ENCODE measurements around the gene CITED4. TPM values are rescaled to one million over a fixed set of nuclear protein-coding genes. Genes with fewer than 3 reads are reported as not detected.

Gene CITED4
- total RNA-seq, 1 donor from 2014 or later: 30.5 TPM

GRCh38 chr1:40853113-40853884 is 8.9 kb downstream of the CITED4 start:
- Mint-ChIP-seq H3K36me3 (ENCODE audit: low read depth) (no peaks in the 10 kb centered on the region), H3K4me1 (ENCODE audit: low read depth) (peaks cover 6% of the 10 kb centered on the region), H3K4me3 (ENCODE audit: unreplicated experiment) (no peak overlapping the region), H3K9me3 (ENCODE audit: low read depth) (no peaks in the 10 kb centered on the region), H3K27me3 (ENCODE audit: low read depth) (no peaks in the 10 kb centered on the region), H3K27ac (ENCODE audit: unreplicated experiment) (no peak overlapping the region)
- TF ChIP-seq, protein P1, sequence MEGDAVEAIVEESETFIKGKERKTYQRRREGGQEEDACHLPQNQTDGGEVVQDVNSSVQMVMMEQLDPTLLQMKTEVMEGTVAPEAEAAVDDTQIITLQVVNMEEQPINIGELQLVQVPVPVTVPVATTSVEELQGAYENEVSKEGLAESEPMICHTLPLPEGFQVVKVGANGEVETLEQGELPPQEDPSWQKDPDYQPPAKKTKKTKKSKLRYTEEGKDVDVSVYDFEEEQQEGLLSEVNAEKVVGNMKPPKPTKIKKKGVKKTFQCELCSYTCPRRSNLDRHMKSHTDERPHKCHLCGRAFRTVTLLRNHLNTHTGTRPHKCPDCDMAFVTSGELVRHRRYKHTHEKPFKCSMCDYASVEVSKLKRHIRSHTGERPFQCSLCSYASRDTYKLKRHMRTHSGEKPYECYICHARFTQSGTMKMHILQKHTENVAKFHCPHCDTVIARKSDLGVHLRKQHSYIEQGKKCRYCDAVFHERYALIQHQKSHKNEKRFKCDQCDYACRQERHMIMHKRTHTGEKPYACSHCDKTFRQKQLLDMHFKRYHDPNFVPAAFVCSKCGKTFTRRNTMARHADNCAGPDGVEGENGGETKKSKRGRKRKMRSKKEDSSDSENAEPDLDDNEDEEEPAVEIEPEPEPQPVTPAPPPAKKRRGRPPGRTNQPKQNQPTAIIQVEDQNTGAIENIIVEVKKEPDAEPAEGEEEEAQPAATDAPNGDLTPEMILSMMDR (IDR thresholded peaks at IDR 0.05): no peak
- DNase-seq (ENCODE audit: low spot score): no peak

DNA sequence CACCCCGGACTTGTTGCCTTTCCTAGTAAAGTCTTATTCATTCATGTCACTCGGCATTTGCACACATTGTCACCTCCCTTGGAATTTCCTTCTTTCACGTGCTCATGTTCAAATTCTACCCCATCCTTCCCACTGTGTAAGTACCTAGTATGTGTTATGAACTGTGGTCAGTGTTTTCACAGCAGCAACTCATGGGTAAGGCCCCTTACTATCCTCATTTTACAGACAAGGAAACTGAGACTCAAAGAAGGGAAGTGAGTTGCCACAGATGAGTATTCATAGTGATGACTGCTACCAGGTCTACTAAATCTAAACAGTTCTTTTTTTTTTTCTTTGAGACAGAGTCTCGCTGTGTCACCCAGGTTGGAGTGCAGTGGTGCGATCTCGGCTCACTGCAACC is 10.5 kb downstream of the CITED4 start:
- TF ChIP-seq, protein P1 (IDR thresholded peaks at IDR 0.05): no peak
- H3K9me3 Mint-ChIP-seq (ENCODE audit: low read depth): no peaks in the 10 kb centered on the region

GRCh38 chr1:40849801-40850592 is 12.2 kb downstream of the CITED4 start:
- H3K4me3 Mint-ChIP-seq (ENCODE audit: unreplicated experiment): no peak overlapping the region
- H3K4me1 Mint-ChIP-seq (ENCODE audit: low read depth): peaks cover 6% of the 10 kb centered on the region
- H3K27me3 Mint-ChIP-seq (ENCODE audit: low read depth): no peaks in the 10 kb centered on the region
- no peaks in the 10 kb centered on the region for H3K36me3 Mint-ChIP-seq (ENCODE audit: low read depth)
- TF ChIP-seq, protein P1 (IDR thresholded peaks at IDR 0.05): peak; percentile 91
- no peak for DNase-seq (ENCODE audit: low spot score)
- H3K27ac Mint-ChIP-seq (ENCODE audit: unreplicated experiment): no peak overlapping the region
- H3K9me3 Mint-ChIP-seq (ENCODE audit: low read depth): no peaks in the 10 kb centered on the region

More for the DNA sequence above, 10.5 kb downstream of the CITED4 start:
- no peak overlapping the region for H3K4me3 Mint-ChIP-seq (ENCODE audit: unreplicated experiment)
- no peaks in the 10 kb centered on the region for H3K27me3 Mint-ChIP-seq (ENCODE audit: low read depth)
- H3K27ac Mint-ChIP-seq (ENCODE audit: unreplicated experiment): no peak overlapping the region
- no peaks in the 10 kb centered on the region for H3K36me3 Mint-ChIP-seq (ENCODE audit: low read depth)
- peaks cover 6% of the 10 kb centered on the region for H3K4me1 Mint-ChIP-seq (ENCODE audit: low read depth)
- no peak for DNase-seq (ENCODE audit: low spot score)

- Mint-ChIP-seq H3K27ac (ENCODE audit: unreplicated experiment) (no peak overlapping the region), H3K9me3 (ENCODE audit: low read depth) (no peaks in the 10 kb centered on the region), H3K4me3 (ENCODE audit: unreplicated experiment) (no peak overlapping the region), H3K27me3 (ENCODE audit: low read depth) (no peaks in the 10 kb centered on the region), H3K4me1 (ENCODE audit: low read depth) (peaks cover 6% of the 10 kb centered on the region), H3K36me3 (ENCODE audit: low read depth) (no peaks in the 10 kb centered on the region)
- TF ChIP-seq, protein P1 (IDR thresholded peaks at IDR 0.05): peak; percentile 91
- no peak for DNase-seq (ENCODE audit: low spot score)
Measured at GRCh38 chr1:40848530-40849189, 13.5 kb downstream of the CITED4 start.

All from chondrocyte (in vitro differentiated cells).